NCI-H1417 (cell line): ENCODE data around the gene MBD3L4.
"Not testable (repeated sequence)": the region's sequence is repeated elsewhere in the genome, so short reads cannot be mapped to it uniquely, and the experiment has no call there.

Experiments used
- DNase-seq, 3 experiments: peaks; one replicate each; lab custom pipeline; 2025; lab: John Stamatoyannopoulos, UW

Gene MBD3L4

GRCh38 chr19:7040079-7040478, at the start of gene MBD3L4:
Gene MBD3L4 (minus strand): TSS chr19:7040179. CDS start chr19:7040144, 35 bp downstream.
- not testable (repeated sequence) for DNase-seq

DNA sequence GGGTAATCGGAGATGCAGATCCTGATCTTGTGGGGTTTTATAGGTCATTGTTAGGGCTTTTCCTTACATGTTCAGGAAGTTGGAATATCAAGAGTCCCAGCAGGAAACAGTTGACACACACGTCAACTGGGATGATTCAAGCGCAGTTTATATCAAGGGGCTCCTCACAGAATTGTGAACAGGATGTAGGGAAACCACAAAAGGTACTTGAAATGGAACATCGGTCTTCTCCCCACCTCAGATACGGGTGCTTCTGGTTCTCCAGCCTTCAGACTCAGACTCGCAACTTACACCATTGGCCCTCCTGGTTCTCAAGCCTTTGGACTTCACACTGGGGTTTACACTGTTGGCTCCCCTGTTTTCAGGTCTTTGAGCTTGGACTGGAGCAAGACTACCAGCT, 49.0 kb upstream of the MBD3L4 start:
- no peak for DNase-seq

DNA sequence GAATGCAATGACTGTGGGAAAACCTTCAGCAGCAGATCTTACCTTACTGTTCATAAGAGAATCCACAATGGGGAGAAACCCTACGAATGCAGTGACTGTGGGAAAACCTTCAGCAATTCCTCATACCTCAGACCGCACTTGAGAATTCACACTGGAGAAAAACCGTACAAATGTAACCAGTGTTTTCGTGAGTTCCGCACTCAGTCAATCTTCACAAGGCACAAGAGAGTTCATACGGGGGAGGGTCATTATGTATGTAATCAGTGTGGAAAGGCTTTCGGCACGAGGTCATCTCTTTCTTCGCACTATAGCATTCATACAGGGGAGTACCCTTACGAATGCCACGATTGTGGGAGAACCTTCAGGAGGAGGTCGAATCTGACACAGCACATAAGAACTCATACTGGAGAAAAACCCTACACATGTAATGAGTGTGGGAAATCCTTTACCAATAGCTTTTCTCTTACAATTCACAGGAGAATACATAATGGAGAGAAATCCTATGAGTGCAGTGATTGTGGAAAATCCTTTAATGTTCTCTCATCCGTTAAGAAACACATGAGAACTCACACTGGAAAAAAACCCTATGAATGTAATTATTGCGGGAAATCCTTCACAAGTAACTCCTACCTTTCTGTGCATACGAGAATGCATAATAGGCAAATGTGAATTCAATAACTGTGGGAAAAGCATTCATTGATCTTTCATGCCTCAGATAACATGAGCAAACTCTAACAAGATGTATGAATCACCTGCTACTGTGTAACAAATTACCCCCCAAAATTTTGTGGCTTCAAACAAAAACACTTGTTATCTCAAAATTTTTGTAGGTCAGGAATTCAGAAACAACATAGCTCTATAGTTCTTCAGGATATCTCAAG, 43.3 kb upstream of the MBD3L4 start:
- peak in 1 of 3 experiments; percentile 49 for DNase-seq

DNA sequence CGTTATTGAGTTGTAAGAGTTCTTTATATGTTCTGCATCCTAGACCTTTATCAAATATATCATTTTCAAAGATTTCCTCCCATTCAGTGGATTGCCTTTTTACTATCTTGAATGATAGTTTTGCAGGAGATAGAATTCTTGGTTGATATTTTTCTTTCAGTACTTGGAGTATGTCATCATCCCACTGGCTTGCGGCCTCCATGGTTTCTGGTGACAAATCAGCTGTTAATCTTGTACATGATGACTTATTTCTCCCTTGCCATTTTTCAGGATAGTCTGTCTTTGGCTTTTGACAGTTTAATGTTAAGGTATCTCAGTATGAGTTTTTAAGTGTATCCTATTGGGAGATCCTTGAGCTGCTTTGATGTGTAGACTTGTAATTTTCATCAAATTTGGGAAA, 38.0 kb upstream of the MBD3L4 start:
- no peak for DNase-seq

DNA sequence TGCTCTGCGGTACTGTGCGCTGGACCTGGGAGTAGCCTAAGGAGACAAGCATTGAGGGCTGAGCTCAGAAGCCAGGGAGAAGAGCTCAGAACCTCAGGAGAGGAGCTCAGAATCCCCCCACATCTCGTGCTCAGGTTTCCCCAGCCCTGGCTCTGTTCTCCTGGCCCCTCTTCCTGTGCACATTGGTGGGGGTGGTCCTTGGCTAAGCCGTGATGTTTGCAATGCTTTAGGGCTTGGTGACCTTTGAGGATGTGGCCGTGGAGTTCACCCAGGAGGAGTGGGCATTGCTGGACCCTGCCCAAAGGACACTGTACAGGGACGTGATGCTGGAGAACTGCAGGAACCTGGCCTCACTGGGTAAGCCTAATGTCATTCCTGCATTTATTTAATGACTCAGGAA, 36.2 kb upstream of the MBD3L4 start:
- DNase-seq = no peak

GRCh38 chr19:7074705-7075282, 34.8 kb upstream of the MBD3L4 start:
- no peak for DNase-seq

GRCh38 chr19:7072541-7072940, 32.6 kb upstream of the MBD3L4 start:
- no peak for DNase-seq

DNA sequence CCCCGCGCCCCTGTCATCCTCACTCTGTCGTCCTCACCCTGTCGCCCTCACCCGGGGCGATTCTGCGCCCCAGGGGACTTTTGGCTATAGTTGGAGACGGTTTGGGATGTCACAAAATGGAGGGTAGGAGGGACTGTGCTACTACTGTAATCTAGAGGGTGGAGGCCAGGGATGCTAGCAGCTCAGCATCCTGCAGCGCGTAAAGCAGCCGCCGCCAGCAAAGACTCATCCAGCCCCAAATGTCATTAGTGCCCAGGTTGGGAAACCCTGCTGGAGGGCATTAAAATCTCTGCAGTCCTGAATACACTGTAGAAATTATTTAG, 29.9 kb upstream of the MBD3L4 start:
- DNase-seq = no peak

DNA sequence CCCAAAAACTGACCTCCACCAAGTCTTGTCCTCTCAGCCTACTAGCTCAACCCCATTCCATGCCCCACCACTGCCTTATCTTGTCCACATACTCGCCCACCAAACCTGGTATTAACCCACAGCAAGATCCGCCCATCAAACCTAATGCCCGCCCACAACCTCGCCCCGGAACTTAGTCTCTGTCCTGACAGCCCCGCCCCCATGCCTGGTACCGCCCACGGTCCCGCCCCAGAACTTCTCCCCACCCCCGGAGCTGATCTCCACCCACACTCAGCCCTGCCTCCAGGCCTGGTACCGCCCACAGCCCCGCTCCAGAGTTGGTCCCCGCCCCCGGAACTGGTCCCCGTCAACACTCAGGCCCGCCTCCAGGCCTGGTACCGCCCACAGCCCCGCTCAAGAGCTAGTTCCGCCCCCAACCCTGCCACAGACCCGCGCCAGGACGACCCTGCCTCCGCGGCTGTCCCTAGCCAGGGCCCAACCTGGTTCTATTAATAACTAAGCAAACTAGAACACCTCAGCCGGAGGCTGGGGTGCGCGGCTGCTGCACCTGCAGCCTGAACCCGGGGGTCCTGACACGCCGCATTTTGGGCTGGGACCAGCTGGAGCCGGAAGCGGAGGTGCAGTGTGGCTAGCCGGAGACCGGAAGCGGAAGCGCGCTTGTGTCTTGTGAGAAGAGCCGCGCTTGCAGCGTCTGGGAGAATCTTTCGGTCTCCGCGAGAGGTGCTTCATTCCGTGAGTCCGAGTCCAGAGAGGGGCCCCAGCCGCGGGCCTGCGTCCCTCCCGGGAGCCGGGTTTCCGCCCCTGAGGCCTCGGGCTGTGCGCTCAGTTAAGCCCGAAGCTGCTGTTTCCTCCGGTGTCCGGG, 29.3 kb upstream of the MBD3L4 start, which contains the start of gene ZNF557:
Gene ZNF557, plus strand, starts transcription at position 662 of the 862 bp plus-strand sequence. CDS start 5,372 bp downstream, outside the sequence.
- DNase-seq = peak; percentile 89 to 98 (median 98)

GRCh38 chr19:7068599-7068998, 28.6 kb upstream of the MBD3L4 start:
- DNase-seq = no peak

DNA sequence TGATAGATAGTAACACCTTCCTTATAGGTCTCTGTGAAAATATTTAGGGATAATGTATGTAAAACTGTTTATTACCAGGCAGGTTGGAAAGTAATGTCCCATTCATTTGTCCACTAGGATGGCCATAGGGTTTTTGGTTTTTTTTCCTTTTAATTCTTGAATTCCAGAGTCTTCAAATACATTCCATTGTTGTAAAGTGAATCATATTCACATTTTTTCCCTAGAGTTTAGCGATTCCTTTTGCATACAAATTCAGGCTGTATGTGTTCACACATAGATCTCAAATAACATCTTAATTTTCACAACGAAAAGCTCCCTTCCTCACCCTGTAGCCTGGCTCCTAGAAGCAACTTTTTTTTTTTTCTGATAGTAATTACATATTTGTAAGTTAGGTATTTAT, 27.7 kb upstream of the MBD3L4 start:
- no peak for DNase-seq

GRCh38 chr19:7067122-7067521, 27.1 kb upstream of the MBD3L4 start:
- not testable (repeated sequence) for DNase-seq

GRCh38 chr19:7063764-7064418, 23.9 kb upstream of the MBD3L4 start:
- no peak for DNase-seq

DNA sequence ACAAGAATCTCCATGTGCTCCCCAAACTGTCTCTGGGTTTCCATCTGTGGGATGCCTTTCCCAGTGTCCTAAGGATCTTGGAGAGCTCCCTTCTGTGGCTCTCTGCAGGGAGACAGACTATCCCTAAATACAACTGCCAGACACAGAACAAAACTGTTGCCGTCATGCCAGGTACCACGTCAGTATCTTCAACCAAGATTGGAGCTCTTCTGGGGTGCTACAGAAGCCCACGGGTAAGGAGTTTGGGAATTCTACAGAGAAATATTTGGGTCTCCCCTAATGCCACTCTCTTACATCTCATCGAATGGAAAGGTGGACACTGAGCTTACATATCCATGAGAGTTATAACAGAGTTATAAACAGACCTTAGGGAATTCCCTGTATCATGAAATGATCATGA, 23.4 kb upstream of the MBD3L4 start:
- peak in 1 of 3 experiments; percentile 22 for DNase-seq

GRCh38 chr19:7059977-7060376, 20.0 kb upstream of the MBD3L4 start:
- not testable (repeated sequence) for DNase-seq

DNA sequence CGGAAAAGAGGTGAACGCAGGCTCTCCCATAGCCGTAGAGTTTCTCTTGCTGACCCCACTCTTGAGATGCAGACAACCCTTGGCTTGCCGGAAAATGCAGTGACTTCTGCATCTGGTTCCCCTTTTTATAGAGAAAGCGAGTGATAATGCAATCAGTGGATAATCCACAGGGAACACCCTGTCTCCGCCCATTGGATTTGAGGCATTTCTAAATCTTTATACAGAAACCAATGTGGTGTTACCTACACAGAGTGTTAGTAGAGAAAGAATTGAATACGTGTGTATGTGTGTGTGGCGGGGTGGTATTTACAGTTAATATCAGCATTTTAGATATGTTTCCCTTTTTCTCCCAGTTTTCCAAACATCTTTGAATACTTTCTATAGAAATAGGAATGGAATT, 18.6 kb upstream of the MBD3L4 start, which contains the start of gene MBD3L3:
Gene MBD3L3, minus strand, starts transcription at position 101 of the 400 bp plus-strand sequence. Its CDS starts 71 bp downstream, at position 30.
- DNase-seq = not testable (repeated sequence)

- DNase-seq = not testable (repeated sequence)
Measured at GRCh38 chr19:7056371-7056770, 16.4 kb upstream of the MBD3L4 start.

DNA sequence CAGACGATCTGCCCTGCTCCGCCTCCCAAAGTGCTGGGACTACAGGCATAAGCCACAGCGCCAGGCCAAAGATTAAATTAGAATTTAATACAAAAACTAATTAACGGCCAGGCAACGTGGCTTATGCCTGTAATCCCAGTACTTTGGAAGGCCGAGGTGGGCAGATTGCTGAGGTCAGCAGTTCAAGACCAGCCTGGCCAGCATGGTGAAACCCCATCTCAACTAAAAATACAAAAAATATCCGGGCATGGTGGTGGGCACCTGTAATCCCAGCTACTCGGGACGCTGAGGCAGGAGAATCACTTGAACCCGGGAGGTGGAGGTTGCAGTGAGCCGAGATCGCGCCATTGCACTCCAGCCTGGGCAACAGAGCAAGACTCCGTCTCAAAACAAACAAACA, 15.7 kb upstream of the MBD3L4 start:
- DNase-seq = not testable (repeated sequence)

- not testable (repeated sequence) for DNase-seq
Measured at GRCh38 chr19:7054635-7055368, 14.8 kb upstream of the MBD3L4 start.

DNA sequence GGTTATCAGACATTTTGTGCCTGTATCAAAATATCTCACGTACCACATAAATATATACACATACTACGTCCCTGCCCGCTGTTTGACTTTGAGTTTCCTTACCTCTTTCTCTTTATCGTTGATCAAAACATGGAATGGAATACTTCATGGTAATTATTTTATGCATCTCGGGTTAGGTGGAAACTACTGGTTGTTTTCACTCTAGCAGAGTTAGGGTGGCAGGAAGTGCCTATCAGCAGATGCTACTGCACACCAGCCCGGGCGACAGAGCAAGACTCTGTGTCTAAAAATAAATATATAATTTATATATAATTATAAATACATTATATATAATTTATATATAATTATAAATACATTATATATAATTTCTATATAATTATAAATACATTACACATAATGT, 12.9 kb upstream of the MBD3L4 start:
- DNase-seq = not testable (repeated sequence)

DNA sequence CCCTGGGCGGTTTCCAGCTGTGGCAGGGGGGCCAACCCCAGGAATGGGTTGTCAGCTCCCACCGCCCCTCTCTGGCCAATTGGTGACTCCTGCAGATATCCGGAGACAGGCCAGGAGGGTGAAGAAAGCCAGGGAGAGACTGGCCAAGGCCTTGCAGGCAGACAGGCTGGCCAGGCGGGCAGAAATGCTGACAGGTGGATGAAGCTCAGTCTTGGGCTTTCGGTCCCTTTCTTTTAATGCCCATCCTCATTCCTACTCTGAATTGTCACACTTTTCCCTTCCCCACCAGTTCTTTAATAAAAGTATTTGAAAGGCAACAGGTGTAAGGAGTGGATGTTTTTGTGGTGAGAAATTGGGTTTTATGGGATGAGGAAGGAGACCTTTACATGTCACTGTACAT, 11.4 kb upstream of the MBD3L4 start:
- DNase-seq = not testable (repeated sequence)
